CD14-positive monocyte (primary cell): Measurements from ENCODE around the gene PNPO. TPM values are rescaled to one million over a fixed set of nuclear protein-coding genes. Genes with fewer than 3 reads are reported as not detected.
"Not testable (repeated sequence)": the region's sequence is repeated elsewhere in the genome, so short reads cannot be mapped to it uniquely, and the experiment has no call there.

Experiments used
- DNase-seq, 3 donors: peaks; one replicate each; pipeline ENCODE4 v3.0.0-alpha.2; 2011 to 2022
- H2AFZ ChIP-seq: 2 replicates; pipeline ENCODE4 v1.6.0; 2012; ENCODE audit warnings: mild to moderate bottlenecking, low read depth, low read length, inconsistent platforms; ENCODE audit not compliant: insufficient read depth, poor library complexity, severe bottlenecking
- H3K27ac ChIP-seq, 2 donors: 1 replicate in 1 of 2; 2 replicates in 1 of 2; pipeline ENCODE4 v1.5.1; 2012 to 2013; ENCODE audit warnings: low read length in 2 of 2, control low read depth in 1 of 2, inconsistent platforms in 1 of 2, low read depth in 1 of 2, mild to moderate bottlenecking in 1 of 2
- H3K27me3 ChIP-seq, 2 donors: one replicate each; pipeline versions ENCODE4 v1.6.0 to v1.6.1; 2011 to 2013; ENCODE audit warnings: low read length in 2 of 2; ENCODE audit not compliant: control insufficient read depth in 2 of 2, insufficient read depth in 2 of 2
- H3K36me3 ChIP-seq, 2 donors: replicated peaks in 1 of 2; 1 replicate in 1 of 2; 2 replicates in 1 of 2; pipeline versions ENCODE4 v1.5.1 to v1.6.1; 2012 to 2013; ENCODE audit warnings: low read length in 2 of 2, control low read depth in 1 of 2, inconsistent platforms in 1 of 2, mild to moderate bottlenecking in 1 of 2; ENCODE audit not compliant: insufficient read depth in 2 of 2, control insufficient read depth in 1 of 2
- H3K4me1 ChIP-seq, 2 donors: 1 replicate in 1 of 2; 2 replicates in 1 of 2; pipeline versions ENCODE4 v1.5.1 to v1.6.1; 2012 to 2013; ENCODE audit warnings: low read length in 2 of 2, control low read depth in 1 of 2, inconsistent platforms in 1 of 2, mild to moderate bottlenecking in 1 of 2, moderate library complexity in 1 of 2; ENCODE audit not compliant: insufficient read depth in 2 of 2, control insufficient read depth in 1 of 2
- H3K4me2 ChIP-seq: replicated peaks from 2 replicates; pipeline ENCODE3; 2012; ENCODE audit warnings: low read length, moderate library complexity, mild to moderate bottlenecking; ENCODE audit not compliant: poor library complexity, severe bottlenecking; ENCODE audit errors: extremely low read depth
- H3K4me3 ChIP-seq, 3 experiments: fragments of 200-600 bp in 1 of 3; sonication (generic) in 1 of 3; replicated peaks in 1 of 3; 1 replicate in 2 of 3; 2 replicates in 1 of 3; pipeline ENCODE4 v1.5.1; 2011 to 2013; ENCODE audit warnings: low read length in 3 of 3, mild to moderate bottlenecking in 3 of 3, control low read depth in 2 of 3, low read depth in 2 of 3, inconsistent platforms in 1 of 3, moderate library complexity in 1 of 3
- H3K79me2 ChIP-seq: 2 replicates; pipeline ENCODE4 v1.6.0; 2012; ENCODE audit warnings: mild to moderate bottlenecking, control low read depth, inconsistent platforms, low read length, moderate library complexity; ENCODE audit not compliant: insufficient read depth
- H3K9ac ChIP-seq: 2 replicates; pipeline ENCODE4 v1.6.0; 2017; ENCODE audit warnings: low read length, mild to moderate bottlenecking; ENCODE audit not compliant: insufficient read depth, poor library complexity, severe bottlenecking
- H3K9me3 ChIP-seq, 2 donors: replicated peaks in 1 of 2; 1 replicate in 1 of 2; 2 replicates in 1 of 2; pipeline versions ENCODE4 v1.5.1 to v1.6.1; 2012 to 2013; ENCODE audit warnings: low read length in 2 of 2, control low read depth in 1 of 2; ENCODE audit not compliant: control insufficient read depth in 1 of 2, insufficient read depth in 1 of 2
- H4K20me1 ChIP-seq: 2 replicates; pipeline ENCODE4 v1.6.0; 2012; ENCODE audit warnings: mild to moderate bottlenecking, low read length, control low read depth, moderate library complexity; ENCODE audit not compliant: insufficient read depth
- H3K27ac Mint-ChIP-seq, 7 donors: one replicate each; pipeline ENCODE4 v1.8.0; 2020; ENCODE audit warnings: mild to moderate bottlenecking in 7 of 7, mixed read lengths in 7 of 7, moderate library complexity in 6 of 7, inconsistent platforms in 2 of 7
- H3K27me3 Mint-ChIP-seq, 3 donors: one replicate each; pipeline ENCODE4 v1.8.0; 2021 to 2022; ENCODE audit warnings: low read depth in 3 of 3, mild to moderate bottlenecking in 3 of 3, mixed read lengths in 3 of 3, moderate library complexity in 3 of 3, inconsistent platforms in 1 of 3
- H3K36me3 Mint-ChIP-seq, 2 donors: one replicate each; pipeline ENCODE4 v1.8.0; 2020; ENCODE audit warnings: mixed read lengths in 2 of 2, inconsistent platforms in 1 of 2, mild to moderate bottlenecking in 1 of 2
- H3K4me1 Mint-ChIP-seq: one replicate; pipeline ENCODE4 v1.8.0; 2020; ENCODE audit warnings: mild to moderate bottlenecking, mixed read lengths
- H3K4me3 Mint-ChIP-seq, 2 donors: one replicate each; pipeline ENCODE4 v1.8.0; 2020; ENCODE audit warnings: mild to moderate bottlenecking in 2 of 2, mixed read lengths in 2 of 2, moderate library complexity in 1 of 2
- H3K9me3 Mint-ChIP-seq, 7 donors: one replicate each; pipeline ENCODE4 v1.8.0; 2020 to 2022; ENCODE audit warnings: mixed read lengths in 7 of 7, mild to moderate bottlenecking in 6 of 7, moderate library complexity in 6 of 7, inconsistent platforms in 2 of 7
- WGBS: methylation state at CpG from one replicate; pipeline ENCODE4 v1.1.5; 2013; ENCODE audit warnings: missing lambda C conversion rate; ENCODE audit not compliant: insufficient coverage; 5-methylcytosine and 5-hydroxymethylcytosine counted together
- intact Hi-C, 2 donors: fragments of 100-400 bp; cut with micrococcal nuclease; formaldehyde crosslinking; loops; one replicate each; pipeline versions ENCODE4 v1.15.0 to v1.15.1; 2023
- polyA plus RNA-seq, 3 donors: library from polyadenylated mRNA; depleted of rRNA in 1 of 3; unstranded in 2 of 3; stranded (reverse) in 1 of 3; fragments of 300-500 nt in 2 of 3; fragments of >200 nt in 1 of 3; fragmentation: Illumina TruSeq in 2 of 3; gene quantifications; 1 replicate in 2 of 3; 2 replicates in 1 of 3; pipeline ENCODE4 v1.2.3, GENCODE V29; 2012 to 2021
- TF ChIP-seq, protein P1 (sequence below): fragments of 200-600 bp; IDR thresholded peaks from one replicate; pipeline ENCODE4 v1.8.0; 2022; ENCODE audit warnings: antibody characterized with exemption, mild to moderate bottlenecking

Gene PNPO
- polyA plus RNA-seq, 3 donors = 13.2 to 34.2 (median 29.7) TPM

DNA sequence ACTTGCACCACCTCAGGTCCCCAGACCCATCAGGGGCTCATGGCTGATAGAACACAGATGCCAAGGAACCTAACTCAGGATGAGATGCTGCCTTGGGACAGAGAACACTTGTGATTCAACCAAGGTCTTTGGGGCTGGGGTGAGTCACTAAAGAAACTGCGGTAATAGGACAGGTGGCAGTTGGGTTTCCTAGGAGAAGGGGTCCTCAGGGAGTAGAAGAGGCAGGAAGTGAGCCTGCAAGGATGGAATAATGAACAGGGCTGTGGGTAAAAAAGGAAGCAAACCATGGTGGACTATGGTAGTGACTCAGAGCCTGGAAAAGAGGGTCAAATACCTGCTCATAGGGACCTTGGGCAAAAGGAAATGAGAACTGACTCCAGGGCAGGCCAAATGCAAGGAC lies 6.5 kb upstream of the PNPO start:
- Mint-ChIP-seq H3K27ac (peak overlapping the region in 1 of 7 donors; percentile 30), H3K4me3 (no peak overlapping the region), H3K4me1 (peaks cover 9% of the 10 kb centered on the region), H3K9me3 (no peaks in the 10 kb centered on the region), H3K36me3 (peaks cover 15 to 17% of the 10 kb centered on the region in 2 donors), H3K27me3 (peaks cover 0 to 2% (median 2%) of the 10 kb centered on the region in 3 donors)
- Histone ChIP-seq H2AFZ (no peak overlapping the region), H3K4me2 (no peak overlapping the region), H3K9ac (no peak overlapping the region), H3K27me3 (no peaks in the 10 kb centered on the region), H3K79me2 (no peaks in the 10 kb centered on the region), H3K9me3 (no peaks in the 10 kb centered on the region), H3K4me1 (no peaks in the 10 kb centered on the region), H4K20me1 (no peaks in the 10 kb centered on the region), H3K4me3 (no peak overlapping the region), H3K36me3 (peaks cover 7 to 19% of the 10 kb centered on the region in 2 donors), H3K27ac (no peak overlapping the region)
- DNase-seq = no peak
- TF ChIP-seq, protein P1, sequence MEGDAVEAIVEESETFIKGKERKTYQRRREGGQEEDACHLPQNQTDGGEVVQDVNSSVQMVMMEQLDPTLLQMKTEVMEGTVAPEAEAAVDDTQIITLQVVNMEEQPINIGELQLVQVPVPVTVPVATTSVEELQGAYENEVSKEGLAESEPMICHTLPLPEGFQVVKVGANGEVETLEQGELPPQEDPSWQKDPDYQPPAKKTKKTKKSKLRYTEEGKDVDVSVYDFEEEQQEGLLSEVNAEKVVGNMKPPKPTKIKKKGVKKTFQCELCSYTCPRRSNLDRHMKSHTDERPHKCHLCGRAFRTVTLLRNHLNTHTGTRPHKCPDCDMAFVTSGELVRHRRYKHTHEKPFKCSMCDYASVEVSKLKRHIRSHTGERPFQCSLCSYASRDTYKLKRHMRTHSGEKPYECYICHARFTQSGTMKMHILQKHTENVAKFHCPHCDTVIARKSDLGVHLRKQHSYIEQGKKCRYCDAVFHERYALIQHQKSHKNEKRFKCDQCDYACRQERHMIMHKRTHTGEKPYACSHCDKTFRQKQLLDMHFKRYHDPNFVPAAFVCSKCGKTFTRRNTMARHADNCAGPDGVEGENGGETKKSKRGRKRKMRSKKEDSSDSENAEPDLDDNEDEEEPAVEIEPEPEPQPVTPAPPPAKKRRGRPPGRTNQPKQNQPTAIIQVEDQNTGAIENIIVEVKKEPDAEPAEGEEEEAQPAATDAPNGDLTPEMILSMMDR = no peak
- whole genome bisulfite sequencing = 100% methylated on average over 1 of the region's 1 CpG
- intact Hi-C loops = no loop called here

DNA sequence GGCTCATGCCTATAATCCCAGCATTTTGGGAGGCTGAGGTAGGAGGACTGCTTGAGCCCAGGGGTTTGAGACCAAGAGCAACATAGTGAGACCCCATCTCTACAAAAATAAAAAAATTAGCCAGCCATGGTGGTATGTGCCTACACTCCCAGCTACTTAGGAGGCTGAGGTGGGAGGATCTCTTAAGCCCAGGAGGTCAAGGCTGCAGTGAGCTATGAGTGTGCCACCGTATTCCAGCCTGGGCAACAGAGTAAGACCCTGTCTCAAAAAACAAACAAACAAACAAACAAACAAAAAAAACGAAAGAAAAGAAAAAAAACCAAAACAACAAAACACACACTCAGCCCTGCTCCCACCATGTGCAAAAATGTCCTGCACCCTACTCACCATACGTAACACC lies 5.9 kb upstream of the PNPO start:
- H3K9ac ChIP-seq, H3K4me3 Mint-ChIP-seq, H3K4me2 ChIP-seq, DNase-seq, H3K9me3 Mint-ChIP-seq, H3K9me3 ChIP-seq, H3K27ac Mint-ChIP-seq, intact Hi-C loops, H3K4me1 Mint-ChIP-seq, H4K20me1 ChIP-seq, H3K27me3 Mint-ChIP-seq, H3K79me2 ChIP-seq, H3K4me3 ChIP-seq, H3K27me3 ChIP-seq, H3K4me1 ChIP-seq, H3K27ac ChIP-seq, H2AFZ ChIP-seq: not testable (repeated sequence)
- peaks cover under 1 to 13% of the 10 kb centered on the region in 2 donors for H3K36me3 ChIP-seq
- WGBS = 40% methylated on average over 1 of the region's 3 CpGs
- peaks cover 9 to 15% of the 10 kb centered on the region in 2 donors for H3K36me3 Mint-ChIP-seq
